HepG2 (cell line): Measurements from ENCODE around the gene B3GAT3. TPM values are rescaled to one million over a fixed set of nuclear protein-coding genes. Genes with fewer than 3 reads are reported as not detected.

Experiments used
- ARNT ChIP-seq: fragments of 450-650 bp; IDR thresholded peaks from 2 replicates; pipeline ENCODE4 v1.6.1; 2017
- BORCS8-MEF2B ChIP-seq: sonication (generic); formaldehyde crosslinking; IDR thresholded peaks from 2 replicates; pipeline ENCODE4 v1.8.0; 2022; ENCODE audit warnings: mild to moderate bottlenecking, missing genetic modification reagents
- CBFB ChIP-seq: sonication (generic); formaldehyde crosslinking; IDR thresholded peaks from 2 replicates; pipeline ENCODE4 v1.4.0; 2020; ENCODE audit warnings: missing genetic modification reagents
- CHCHD3 ChIP-seq: sonication (generic); formaldehyde crosslinking; IDR thresholded peaks from 2 replicates; pipeline ENCODE4 v1.8.0; 2022; ENCODE audit warnings: mild to moderate bottlenecking, missing genetic modification reagents, moderate library complexity
- ETV6 ChIP-seq: sonication (generic); formaldehyde crosslinking; conservative IDR thresholded peaks from 2 replicates; pipeline ENCODE4 v1.4.0; 2020; ENCODE audit warnings: missing genetic modification reagents
- RXRB ChIP-seq: IDR thresholded peaks from 2 replicates; pipeline ENCODE4 v1.6.1; 2016; ENCODE audit warnings: borderline replicate concordance, missing genetic modification reagents, missing compliant biosample characterization
- SIX1 ChIP-seq: sonication (generic); formaldehyde crosslinking; IDR thresholded peaks from 2 replicates; pipeline ENCODE4 v1.4.0; 2020; ENCODE audit warnings: missing genetic modification reagents, borderline replicate concordance
- SMAD3 ChIP-seq: sonication (generic); formaldehyde crosslinking; IDR thresholded peaks from 2 replicates; pipeline ENCODE4 v1.4.0; 2020; ENCODE audit warnings: missing genetic modification reagents
- STAT5B ChIP-seq: sonication (generic); formaldehyde crosslinking; IDR thresholded peaks from 2 replicates; pipeline ENCODE4 v1.4.0; 2020; ENCODE audit warnings: missing genetic modification reagents
- THAP7 ChIP-seq: sonication (generic); formaldehyde crosslinking; IDR thresholded peaks from 2 replicates; pipeline ENCODE4 v1.8.1; 2023; ENCODE audit warnings: mild to moderate bottlenecking, missing genetic modification reagents
- THRA ChIP-seq: sonication (generic); formaldehyde crosslinking; IDR thresholded peaks from 2 replicates; pipeline ENCODE4 v1.4.0; 2020; ENCODE audit warnings: missing genetic modification reagents, borderline replicate concordance
- TRAFD1 ChIP-seq: sonication (generic); formaldehyde crosslinking; IDR thresholded peaks from 2 replicates; pipeline ENCODE4 v1.5.1; 2020; ENCODE audit warnings: missing genetic modification reagents, mild to moderate bottlenecking, borderline replicate concordance
- ZBTB3 ChIP-seq: sonication (generic); formaldehyde crosslinking; IDR thresholded peaks from 2 replicates; pipeline ENCODE4 v1.4.0; 2020; ENCODE audit warnings: low read depth, mild to moderate bottlenecking, moderate library complexity, missing genetic modification reagents, borderline replicate concordance
- ZNF138 ChIP-seq: sonication (generic); formaldehyde crosslinking; IDR thresholded peaks from 2 replicates; pipeline ENCODE4 v1.5.0; 2020; ENCODE audit warnings: mild to moderate bottlenecking, low read depth, missing genetic modification reagents
- ZNF362 ChIP-seq: sonication (generic); formaldehyde crosslinking; IDR thresholded peaks from 2 replicates; pipeline ENCODE4 v1.4.0; 2020; ENCODE audit warnings: missing genetic modification reagents, mild to moderate bottlenecking, borderline replicate concordance
- ZNF646 ChIP-seq: sonication (generic); formaldehyde crosslinking; IDR thresholded peaks from 2 replicates; pipeline ENCODE4 v1.9.0; 2021; ENCODE audit warnings: mild to moderate bottlenecking, missing genetic modification reagents
- ZNF792 ChIP-seq: IDR thresholded peaks from 2 replicates; pipeline ENCODE4 v1.6.1; 2016
- polyA plus RNA-seq, 8 experiments: library from polyadenylated mRNA; depleted of rRNA in 3 of 8; stranded (reverse) in 7 of 8; unstranded in 1 of 8; fragments of >200 nt; fragmentation: Illumina TruSeq in 4 of 8; extraction: Trizol in 4 of 8; gene quantifications; 2 replicates each; pipeline versions ENCODE4 v1.2.1 to v1.2.3, GENCODE V29; 2011 to 2016; ENCODE audit warnings: low read depth in 4 of 8, missing spikeins in 1 of 8, mixed read lengths in 1 of 8; ENCODE audit not compliant: insufficient read depth in 1 of 8
- total RNA-seq, 5 experiments: library from RNA; depleted of rRNA; stranded (reverse); fragments of >200 nt; fragmentation: Illumina TruSeq; extraction: Trizol; gene quantifications; 2 replicates each; pipeline ENCODE4 v1.2.3, GENCODE V29; 2016; ENCODE audit warnings: low read depth in 1 of 5

Gene B3GAT3
- total and polyA plus RNA-seq, 2 of the 13 experiments (the other 11 are each of a cell fraction or from before 2014, with no cell fraction given), result 21.3 to 26.1 TPM

GRCh38 chr11:62621567-62622470, at the start of gene B3GAT3 (continued):
- TF ChIP-seq TRAFD1 (CRISPR knock-in tag) (no peak), THRA (peak; percentile 75), STAT5B (CRISPR knock-in tag) (0 out of 2 replicates have a peak, but pooled peaks have one; percentile 21), RXRB (peak; percentile 57; the same call in 1 of the 2 replicates), CHCHD3 (no peak), SIX1 (no peak), ZNF138 (CRISPR knock-in tag) (peak; percentile 39; the same call in 1 of the 2 replicates), SMAD3 (CRISPR knock-in tag) (peak; percentile 89; the same call in 1 of the 2 replicates), BORCS8-MEF2B (CRISPR knock-in tag) (peak; percentile 94), ZNF362 (CRISPR knock-in tag) (no peak), ZBTB3 (peak; percentile 93; the same call in 1 of the 2 replicates), ZNF646 (no peak), THAP7 (peak; percentile 64; the same call in 1 of the 2 replicates), ETV6 (CRISPR knock-in tag) (peak; percentile 60; the same call in 1 of the 2 replicates), ZNF792 (peak; percentile 83), ARNT (no peak), CBFB (peak; percentile 63; the same call in 1 of the 2 replicates)
